Gastrocnemius medialis (tissue), 4 donors: ENCODE measurements around the gene PSME3IP1. TPM values are rescaled to one million over a fixed set of nuclear protein-coding genes. Genes with fewer than 3 reads are reported as not detected.

Experiments used
- ATAC-seq, 2 donors: fragments of 150-250 bp; one replicate each; pipeline ENCODE4 v1.9.1; 2016
- DNase-seq, 2 donors: peaks; one replicate each; pipeline ENCODE4 v3.0.0-alpha.2; 2019
- H3K27ac ChIP-seq, 4 donors: fragments of 200-600 bp; sonication (generic); 1 replicate in 1 of 4; 2 replicates in 3 of 4; pipeline ENCODE4 v1.5.1; 2016 to 2018; ENCODE audit warnings: mild to moderate bottlenecking in 2 of 4, moderate library complexity in 1 of 4
- H3K27me3 ChIP-seq, 3 donors: fragments of 200-600 bp; sonication (generic) in 2 of 3; 1 replicate in 1 of 3; 2 replicates in 2 of 3; pipeline versions ENCODE4 v1.5.1 to v1.6.0; 2016 to 2019; ENCODE audit warnings: mild to moderate bottlenecking in 1 of 3, moderate library complexity in 1 of 3
- H3K36me3 ChIP-seq, 2 donors: fragments of 200-600 bp; sonication (generic) in 1 of 2; one replicate each; pipeline ENCODE4 v1.5.1; 2017 to 2018
- H3K4me1 ChIP-seq, 2 donors: fragments of 200-600 bp; sonication (generic) in 1 of 2; one replicate each; pipeline ENCODE4 v1.5.1; 2016 to 2017; ENCODE audit warnings: mild to moderate bottlenecking in 2 of 2
- H3K4me3 ChIP-seq, 4 donors: fragments of 200-600 bp; sonication (generic) in 3 of 4; 1 replicate in 1 of 4; 2 replicates in 3 of 4; pipeline ENCODE4 v1.5.1; 2016 to 2019; ENCODE audit warnings: mild to moderate bottlenecking in 2 of 4
- H3K9me3 ChIP-seq, 3 donors: fragments of 200-600 bp; sonication (generic) in 2 of 3; 1 replicate in 1 of 3; 2 replicates in 2 of 3; pipeline ENCODE4 v1.5.1; 2016 to 2019
- CTCF ChIP-seq, 5 experiments: fragments of 450-650 bp in 3 of 5; fragments of 200-600 bp in 2 of 5; sonication (generic) in 2 of 5; IDR thresholded peaks in 4 of 5; conservative IDR thresholded peaks in 1 of 5; 1 replicate in 4 of 5; 2 replicates in 1 of 5; pipeline ENCODE4 v1.5.1; 2016 to 2019; ENCODE audit warnings: antibody characterized with exemption in 5 of 5, mild to moderate bottlenecking in 3 of 5, moderate library complexity in 3 of 5
- POLR2A ChIP-seq, 2 donors: fragments of 450-650 bp; IDR thresholded peaks; one replicate each; pipeline ENCODE4 v1.6.1; 2017; ENCODE audit warnings: antibody characterized with exemption in 2 of 2, mild to moderate bottlenecking in 2 of 2, moderate library complexity in 2 of 2
- in situ Hi-C, 4 donors: fragments of 200-750 bp; cut with MboI; loops; one replicate each; pipeline versions ENCODE4 v1.15.0 to v1.8.0; 2017; ENCODE audit warnings: low sequenced_read_pairs in 4 of 4
- intact Hi-C: fragments of 100-400 bp; cut with DNase I; formaldehyde crosslinking; loops from one replicate; pipeline ENCODE4 v1.15.1; 2023; ENCODE audit warnings: low total_unique reads
- total RNA-seq, 4 donors: library from RNA; depleted of rRNA; stranded (reverse); fragments of >200 nt; gene quantifications; one replicate each; pipeline versions ENCODE4 v1.1.0 to v1.2.3, GENCODE V29; 2016

Gene PSME3IP1
- total RNA-seq, 4 donors from 2014 or later, result 43.8 to 57.6 (median 53.4) TPM

- H3K36me3 ChIP-seq, result peaks cover 0 to under 1% of the 10 kb centered on the region in 2 donors
- no peaks in the 10 kb centered on the region for H3K9me3 ChIP-seq
- peaks cover 4 to 14% of the 10 kb centered on the region in 2 donors for H3K4me1 ChIP-seq
- ATAC-seq (no peak), DNase-seq (no peak)
- in situ Hi-C loops, result loop anchor here in 1 of 4 donors (10.0 kb wide), 1 partner anchor 94 kb away; no protein-coding TSS in a partner anchor
- no peak overlapping the region for H3K4me3 ChIP-seq
- no peak overlapping the region for H3K27ac ChIP-seq
- TF ChIP-seq CTCF (IDR thresholded peaks at IDR 0.05 in 4 of 5, conservative IDR thresholded peaks at IDR 0.05 in 1 of 5), result no peak
- no peak for TF ChIP-seq POLR2A (IDR thresholded peaks at IDR 0.05)
- intact Hi-C loops, result no loop called here
- H3K27me3 ChIP-seq, result no peaks in the 10 kb centered on the region
Measured at GRCh38 chr16:57178793-57179212, 7.0 kb downstream of the PSME3IP1 start.

- H3K36me3 ChIP-seq, result peaks cover 0 to 7% of the 10 kb centered on the region in 2 donors
- H3K27me3 ChIP-seq, result no peaks in the 10 kb centered on the region
- no peaks in the 10 kb centered on the region for H3K9me3 ChIP-seq
- peaks cover 0 to 11% of the 10 kb centered on the region in 2 donors for H3K4me1 ChIP-seq
- intact Hi-C loops (no loop called here), in situ Hi-C loops (loop anchor here in 1 of 4 donors (10.0 kb wide), 1 partner anchor 93 kb away; no protein-coding TSS in a partner anchor)
- H3K4me3 ChIP-seq, result no peak overlapping the region
- DNase-seq, result no peak
- no peak for TF ChIP-seq CTCF (IDR thresholded peaks at IDR 0.05 in 4 of 5, conservative IDR thresholded peaks at IDR 0.05 in 1 of 5)
- no peak for TF ChIP-seq POLR2A (IDR thresholded peaks at IDR 0.05)
- H3K27ac ChIP-seq, result no peak overlapping the region
- ATAC-seq, result no peak
Measured at GRCh38 chr16:57178196-57178595, 7.6 kb downstream of the PSME3IP1 start.

GRCh38 chr16:57175896-57176295 is 9.9 kb downstream of the PSME3IP1 start:
- Histone ChIP-seq H3K27ac (no peak overlapping the region), H3K4me1 (peaks cover 0 to 11% of the 10 kb centered on the region in 2 donors), H3K9me3 (no peaks in the 10 kb centered on the region), H3K4me3 (no peak overlapping the region), H3K36me3 (peaks cover 0 to 30% of the 10 kb centered on the region in 2 donors), H3K27me3 (no peaks in the 10 kb centered on the region)
- in situ Hi-C loops (loop anchor here in 1 of 4 donors (10.0 kb wide), 1 partner anchor 91 kb away; no protein-coding TSS in a partner anchor), intact Hi-C loops (no loop called here)
- ATAC-seq (no peak), DNase-seq (no peak)
- TF ChIP-seq CTCF (IDR thresholded peaks at IDR 0.05 in 4 of 5, conservative IDR thresholded peaks at IDR 0.05 in 1 of 5), result no peak
- TF ChIP-seq POLR2A (IDR thresholded peaks at IDR 0.05), result no peak

- TF ChIP-seq POLR2A (IDR thresholded peaks at IDR 0.05) (no peak), CTCF (IDR thresholded peaks at IDR 0.05 in 4 of 5, conservative IDR thresholded peaks at IDR 0.05 in 1 of 5) (no peak)
- peaks cover 0 to 37% of the 10 kb centered on the region in 2 donors for H3K36me3 ChIP-seq
- in situ Hi-C loops, result loop anchor here in 1 of 4 donors (10.0 kb wide), 1 partner anchor 88 kb away; no protein-coding TSS in a partner anchor
Measured at GRCh38 chr16:57172721-57173290, 13.0 kb downstream of the PSME3IP1 start.

More at GRCh38 chr16:57172721-57173290, 13.0 kb downstream of the PSME3IP1 start:
- ATAC-seq, result no peak
- Histone ChIP-seq H3K27ac (no peak overlapping the region), H3K27me3 (no peaks in the 10 kb centered on the region), H3K4me1 (no peaks in the 10 kb centered on the region), H3K9me3 (no peaks in the 10 kb centered on the region), H3K4me3 (no peak overlapping the region)
- intact Hi-C loops, result no loop called here
- DNase-seq, result no peak
